ENCODE results near the gene KRT9.

- no peak for TF ChIP-seq CTCF (conservative IDR thresholded peaks at IDR 0.05; ENCODE audit: low read depth, low read length)
- no peak for TF ChIP-seq EZH2 (IDR thresholded peaks at IDR 0.05; ENCODE audit: borderline replicate concordance, low read depth, low read length, poor library complexity, severe bottlenecking)
These were observed 42.4 kb downstream of the KRT9 start for GRCh38 chr17:41529491-41529915.
